HG02938 (cell line): Measurements from ENCODE around the gene SDC4.

ENCODE experiments used
- ATAC-seq: cut with Tn5 transposase; IDR thresholded peaks from one replicate; pipeline ENCODE4 v1.9.1; 2021; ENCODE audit warnings: mild to moderate bottlenecking, moderate library complexity; ENCODE audit not compliant: unreplicated experiment

Gene SDC4

GRCh38 chr20:45347936-45348778 is at the start of gene SDC4:
Gene SDC4, minus strand, starts transcription at chr20:45348424. Its CDS starts 40 bp downstream, at chr20:45348384.
- ATAC-seq: no peak

DNA sequence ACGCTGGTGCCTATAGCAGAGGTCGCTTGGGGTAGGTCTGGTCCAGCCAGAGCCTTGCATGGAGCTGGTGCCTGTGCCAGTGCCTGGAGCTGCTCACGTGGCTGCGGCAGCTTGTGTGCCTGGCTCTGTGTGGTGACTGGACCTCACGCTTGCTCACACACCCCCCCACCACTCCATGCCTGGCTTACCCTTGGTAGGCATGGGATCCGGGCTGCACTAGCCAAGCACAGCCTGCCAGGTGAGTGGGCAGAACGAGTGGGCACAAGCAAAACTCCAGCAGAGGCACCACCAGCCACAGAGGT is 46.8 kb upstream of the SDC4 start:
- no peak for ATAC-seq

DNA sequence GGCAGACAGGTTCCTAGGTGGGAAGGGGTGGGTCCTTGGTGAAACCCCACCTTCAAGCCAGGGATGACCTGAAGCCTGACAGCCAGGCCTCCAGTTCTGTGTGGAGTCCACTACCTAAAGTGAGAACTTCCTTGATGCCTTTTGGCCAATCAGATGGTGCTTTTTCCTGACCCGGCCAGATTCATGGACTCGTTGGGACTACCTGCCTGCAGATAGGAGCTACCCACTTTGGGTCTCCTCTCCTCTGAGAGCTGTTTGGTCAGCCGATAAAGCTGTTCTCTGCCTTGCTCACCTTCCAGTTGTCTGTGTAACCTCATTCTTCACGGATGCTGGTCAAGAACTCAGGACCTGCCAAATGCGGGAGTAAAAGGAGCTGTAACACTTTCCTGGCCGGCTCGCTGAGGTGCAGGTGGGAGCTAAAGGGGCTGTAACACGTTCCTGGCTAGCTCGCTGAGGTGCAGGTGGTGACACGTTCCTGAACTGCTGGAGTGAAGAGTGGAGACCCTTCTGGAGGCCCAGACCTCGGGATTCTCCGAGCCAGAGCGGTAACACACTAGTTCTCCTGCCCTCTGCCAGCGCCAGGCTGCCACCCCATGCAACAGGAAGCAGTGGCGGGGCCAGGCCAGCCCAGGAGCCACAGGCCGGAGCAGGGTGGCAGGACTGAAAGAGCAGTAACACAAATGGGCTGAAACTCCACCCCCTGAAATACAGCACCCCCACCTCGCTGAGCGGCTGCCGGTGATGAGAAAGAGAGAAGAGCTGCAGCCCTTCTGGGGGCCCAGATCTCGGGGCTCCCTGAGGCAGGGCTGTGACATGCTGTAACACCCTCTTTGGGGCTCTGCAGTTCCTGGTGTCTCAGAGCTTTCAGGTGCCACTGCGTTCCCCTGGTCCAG is 46.2 kb upstream of the SDC4 start:
- no peak for ATAC-seq

- no peak for ATAC-seq
These were observed 44.5 kb upstream of the SDC4 start for GRCh38 chr20:45392733-45393132.

GRCh38 chr20:45391559-45391958 is 43.3 kb upstream of the SDC4 start:
- ATAC-seq: no peak

DNA sequence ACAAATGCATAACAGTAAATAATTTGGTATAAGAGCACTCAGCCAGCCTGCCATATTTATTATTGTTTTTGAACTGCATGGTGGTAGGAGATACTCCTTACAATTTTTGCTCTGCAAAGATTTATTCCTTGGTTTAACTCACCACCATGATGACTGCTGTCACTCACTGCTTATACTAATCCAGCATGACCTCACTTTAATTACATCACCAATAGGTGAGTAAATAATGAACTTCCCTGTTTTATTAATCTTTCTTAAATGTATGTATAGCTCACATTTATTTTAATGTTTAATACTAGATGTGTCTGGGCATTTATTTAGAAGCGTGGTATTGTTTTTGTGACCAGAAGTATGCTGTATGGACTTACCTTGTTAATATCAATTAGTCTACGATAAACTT is 42.7 kb upstream of the SDC4 start:
- ATAC-seq: no peak

- ATAC-seq: no peak
These were observed 39.0 kb upstream of the SDC4 start for GRCh38 chr20:45387274-45387673.

DNA sequence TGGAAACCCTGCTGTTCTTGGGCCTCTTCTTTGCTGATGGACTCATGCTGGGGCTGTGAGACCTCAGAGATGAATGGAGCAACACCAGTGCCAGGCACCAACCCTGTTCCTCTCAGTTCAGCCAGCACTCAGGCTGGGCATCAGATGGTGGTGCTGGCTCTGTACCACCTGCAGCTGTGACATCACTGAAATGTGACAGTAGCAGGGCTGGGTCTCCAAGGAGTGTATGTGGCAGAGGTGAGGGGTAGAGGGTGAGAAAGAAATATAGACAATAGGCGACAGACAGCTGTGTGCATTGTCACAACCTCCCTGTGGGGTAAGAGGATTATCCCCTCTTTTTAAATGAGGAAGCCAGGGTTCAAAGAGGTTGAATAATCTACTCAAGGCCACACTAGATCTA is 30.0 kb upstream of the SDC4 start, which contains the start of gene TP53TG5:
Gene TP53TG5 (minus strand): TSS at position 135 of the 400 bp plus-strand sequence. CDS start 89 bp downstream, at position 46.
- ATAC-seq: no peak

DNA sequence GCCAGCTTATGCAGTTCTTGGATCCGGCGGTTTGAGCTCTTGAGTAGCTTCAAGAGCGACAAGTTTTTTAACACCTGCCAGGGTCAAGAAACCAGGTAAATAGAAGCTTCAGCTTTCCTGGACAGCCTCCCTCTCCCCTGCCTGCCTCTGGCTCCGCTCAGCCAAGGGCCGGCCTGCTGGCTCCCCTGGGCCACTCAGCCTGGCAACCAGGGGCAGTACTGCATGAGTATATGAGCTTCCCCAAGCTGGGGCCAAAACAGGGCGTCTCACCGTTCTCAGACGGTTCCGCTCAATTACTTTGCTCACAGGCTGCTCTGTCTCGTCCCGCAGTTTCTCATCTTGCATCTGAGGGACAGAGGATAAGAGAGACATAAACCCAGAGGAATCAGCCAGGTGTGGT is 29.0 kb upstream of the SDC4 start:
- no peak for ATAC-seq

GRCh38 chr20:45374966-45375365 is 26.7 kb upstream of the SDC4 start:
- no peak for ATAC-seq

DNA sequence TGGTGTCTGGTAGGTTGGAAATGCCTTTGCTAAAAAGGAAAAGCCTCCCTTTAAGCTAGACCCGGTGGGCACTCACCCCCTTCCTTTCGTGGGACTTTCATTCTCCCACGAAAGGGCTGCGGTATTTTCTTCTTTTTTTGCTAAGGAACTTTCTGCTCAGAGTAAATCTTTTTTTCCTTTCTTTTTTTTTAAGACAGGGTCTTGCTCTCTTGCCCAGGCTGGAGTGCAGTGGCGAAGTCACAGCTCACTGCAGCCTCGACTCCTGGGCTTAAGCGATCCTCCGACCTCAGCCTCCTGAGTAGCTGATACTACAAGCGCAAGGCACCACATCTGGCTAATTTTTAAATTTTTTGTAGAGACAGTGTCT is 25.9 kb upstream of the SDC4 start:
- no peak for ATAC-seq

DNA sequence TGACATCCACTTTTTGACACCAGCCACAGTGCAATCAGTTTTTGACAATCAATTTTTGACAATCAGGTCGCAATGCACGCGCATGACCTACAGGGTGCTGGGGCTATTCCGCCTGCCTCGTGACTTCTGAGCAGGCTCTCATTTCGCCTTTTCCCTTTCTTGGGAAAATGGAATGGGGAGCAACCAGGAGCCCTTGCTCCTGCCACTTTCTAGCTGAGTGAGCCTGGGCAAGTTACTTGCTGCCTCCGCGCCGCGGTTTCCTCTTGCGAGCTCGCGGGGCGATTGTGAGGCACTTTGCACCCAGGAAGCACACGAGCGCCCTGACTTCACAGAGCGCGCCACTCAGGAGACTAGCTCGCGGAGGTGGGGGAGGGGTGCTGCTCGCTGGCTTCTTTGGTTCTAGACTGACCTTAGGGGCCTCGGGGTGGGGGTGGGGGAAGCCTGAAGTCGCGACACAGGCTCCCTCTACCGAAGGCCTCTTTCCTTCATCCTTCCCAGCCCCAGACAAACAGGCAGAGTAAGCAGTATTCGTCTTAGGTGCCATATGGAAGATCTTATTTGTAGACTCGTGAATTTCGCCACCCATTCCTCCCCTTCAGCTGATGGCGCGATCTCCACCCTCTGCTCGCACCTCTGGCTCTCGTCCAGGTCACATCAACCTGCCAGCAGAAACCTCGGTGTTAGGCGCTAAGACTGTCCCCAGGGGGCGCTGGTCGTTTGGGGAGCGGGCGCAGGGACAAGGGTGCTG is 25.3 kb upstream of the SDC4 start:
- peak; percentile 69 for ATAC-seq

GRCh38 chr20:45372646-45373352 is 24.6 kb upstream of the SDC4 start:
- ATAC-seq: no peak

GRCh38 chr20:45372241-45372640 is 24.0 kb upstream of the SDC4 start:
- ATAC-seq: no peak

DNA sequence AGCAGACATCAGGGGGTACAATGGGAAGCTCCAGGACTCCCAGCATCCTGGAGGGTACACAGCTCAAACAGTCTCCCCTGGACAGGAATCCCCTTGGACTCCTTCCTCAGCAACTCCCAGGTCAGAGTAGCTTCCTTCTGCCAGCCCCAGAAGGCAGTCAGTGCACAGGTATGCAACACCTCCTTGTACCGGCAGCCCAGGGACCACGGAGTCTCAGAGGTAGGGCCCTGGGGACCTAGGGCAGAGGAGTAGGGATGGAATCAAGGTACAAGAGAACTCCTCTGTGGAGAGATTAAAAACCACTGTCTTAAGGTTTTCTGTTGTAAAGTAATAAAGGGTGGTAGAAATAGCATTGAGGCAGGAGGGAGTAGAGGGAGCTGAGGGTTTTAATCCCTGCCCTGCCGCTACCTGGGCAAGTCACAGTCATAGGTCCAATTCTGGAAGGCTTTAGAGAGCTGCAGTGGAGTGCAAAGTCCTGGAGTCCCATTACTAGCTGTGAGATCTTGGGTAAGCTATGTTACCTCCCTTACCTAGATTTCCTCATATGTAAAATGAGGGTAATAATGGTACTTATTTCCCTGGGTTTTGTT is 22.4 kb upstream of the SDC4 start:
- no peak for ATAC-seq

GRCh38 chr20:45368221-45368980 is 20.2 kb upstream of the SDC4 start:
- peak; percentile 79 for ATAC-seq

DNA sequence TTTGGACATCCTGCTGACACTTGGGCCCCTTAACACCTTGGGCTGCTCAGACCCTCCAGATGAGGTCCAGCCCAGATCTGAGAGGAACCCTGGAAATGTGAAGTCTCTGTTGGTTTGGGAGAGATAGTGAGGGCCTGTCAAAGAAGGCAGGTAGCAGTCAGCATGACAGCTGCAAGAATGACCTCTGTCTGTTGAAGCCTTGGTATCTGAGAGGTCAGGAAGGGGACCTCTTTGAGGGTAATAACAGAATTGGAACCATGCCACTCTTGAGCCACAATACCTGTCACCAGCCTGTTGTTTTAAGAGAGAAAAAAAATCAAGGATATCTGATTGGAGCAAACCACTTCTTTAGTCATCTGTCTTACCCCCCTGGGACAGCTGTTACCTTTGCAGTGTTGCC is 18.9 kb upstream of the SDC4 start:
- ATAC-seq: no peak

GRCh38 chr20:45366631-45367030 is 18.4 kb upstream of the SDC4 start:
- ATAC-seq: no peak

DNA sequence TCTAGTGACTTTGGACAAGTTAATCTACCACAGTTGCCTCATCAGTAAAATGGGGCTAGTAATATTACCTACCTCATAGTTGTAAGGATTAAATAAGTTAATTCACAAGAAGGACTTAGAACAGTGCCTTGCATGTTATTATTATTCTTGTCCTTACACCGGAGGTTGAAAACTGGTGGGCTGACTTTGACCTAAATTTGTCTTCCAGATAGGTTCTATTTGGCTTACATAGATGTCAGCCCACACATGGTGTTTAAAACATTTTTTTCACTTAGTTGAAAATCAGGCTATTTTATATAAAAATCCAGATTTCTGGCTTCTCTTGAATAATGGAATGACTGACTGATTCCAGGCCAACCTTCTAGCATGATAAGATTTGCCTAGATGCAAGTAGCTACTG is 18.0 kb upstream of the SDC4 start:
- no peak for ATAC-seq
